CD14-positive monocyte (primary cell): ENCODE measurements around the gene RIMBP2. TPM values are rescaled to one million over a fixed set of nuclear protein-coding genes. Genes with fewer than 3 reads are reported as not detected.

ENCODE experiments used
- DNase-seq, 3 donors: peaks; one replicate each; pipeline ENCODE4 v3.0.0-alpha.2; 2011 to 2022
- H2AFZ ChIP-seq: 2 replicates; pipeline ENCODE4 v1.6.0; 2012; ENCODE audit warnings: mild to moderate bottlenecking, low read depth, low read length, inconsistent platforms; ENCODE audit not compliant: insufficient read depth, poor library complexity, severe bottlenecking
- H3K27ac ChIP-seq, 2 donors: 1 replicate in 1 of 2; 2 replicates in 1 of 2; pipeline ENCODE4 v1.5.1; 2012 to 2013; ENCODE audit warnings: low read length in 2 of 2, control low read depth in 1 of 2, inconsistent platforms in 1 of 2, low read depth in 1 of 2, mild to moderate bottlenecking in 1 of 2
- H3K27me3 ChIP-seq, 2 donors: one replicate each; pipeline versions ENCODE4 v1.6.0 to v1.6.1; 2011 to 2013; ENCODE audit warnings: low read length in 2 of 2; ENCODE audit not compliant: control insufficient read depth in 2 of 2, insufficient read depth in 2 of 2
- H3K36me3 ChIP-seq, 2 donors: replicated peaks in 1 of 2; 1 replicate in 1 of 2; 2 replicates in 1 of 2; pipeline versions ENCODE4 v1.5.1 to v1.6.1; 2012 to 2013; ENCODE audit warnings: low read length in 2 of 2, control low read depth in 1 of 2, inconsistent platforms in 1 of 2, mild to moderate bottlenecking in 1 of 2; ENCODE audit not compliant: insufficient read depth in 2 of 2, control insufficient read depth in 1 of 2
- H3K4me1 ChIP-seq, 2 donors: 1 replicate in 1 of 2; 2 replicates in 1 of 2; pipeline versions ENCODE4 v1.5.1 to v1.6.1; 2012 to 2013; ENCODE audit warnings: low read length in 2 of 2, control low read depth in 1 of 2, inconsistent platforms in 1 of 2, mild to moderate bottlenecking in 1 of 2, moderate library complexity in 1 of 2; ENCODE audit not compliant: insufficient read depth in 2 of 2, control insufficient read depth in 1 of 2
- H3K4me2 ChIP-seq: replicated peaks from 2 replicates; pipeline ENCODE3; 2012; ENCODE audit warnings: low read length, moderate library complexity, mild to moderate bottlenecking; ENCODE audit not compliant: poor library complexity, severe bottlenecking; ENCODE audit errors: extremely low read depth
- H3K4me3 ChIP-seq, 3 experiments: fragments of 200-600 bp in 1 of 3; sonication (generic) in 1 of 3; replicated peaks in 1 of 3; 1 replicate in 2 of 3; 2 replicates in 1 of 3; pipeline ENCODE4 v1.5.1; 2011 to 2013; ENCODE audit warnings: low read length in 3 of 3, mild to moderate bottlenecking in 3 of 3, control low read depth in 2 of 3, low read depth in 2 of 3, inconsistent platforms in 1 of 3, moderate library complexity in 1 of 3
- H3K79me2 ChIP-seq: 2 replicates; pipeline ENCODE4 v1.6.0; 2012; ENCODE audit warnings: mild to moderate bottlenecking, control low read depth, inconsistent platforms, low read length, moderate library complexity; ENCODE audit not compliant: insufficient read depth
- H3K9ac ChIP-seq: 2 replicates; pipeline ENCODE4 v1.6.0; 2017; ENCODE audit warnings: low read length, mild to moderate bottlenecking; ENCODE audit not compliant: insufficient read depth, poor library complexity, severe bottlenecking
- H3K9me3 ChIP-seq, 2 donors: replicated peaks in 1 of 2; 1 replicate in 1 of 2; 2 replicates in 1 of 2; pipeline versions ENCODE4 v1.5.1 to v1.6.1; 2012 to 2013; ENCODE audit warnings: low read length in 2 of 2, control low read depth in 1 of 2; ENCODE audit not compliant: control insufficient read depth in 1 of 2, insufficient read depth in 1 of 2
- H4K20me1 ChIP-seq: 2 replicates; pipeline ENCODE4 v1.6.0; 2012; ENCODE audit warnings: mild to moderate bottlenecking, low read length, control low read depth, moderate library complexity; ENCODE audit not compliant: insufficient read depth
- H3K27ac Mint-ChIP-seq, 7 donors: one replicate each; pipeline ENCODE4 v1.8.0; 2020; ENCODE audit warnings: mild to moderate bottlenecking in 7 of 7, mixed read lengths in 7 of 7, moderate library complexity in 6 of 7, inconsistent platforms in 2 of 7
- H3K27me3 Mint-ChIP-seq, 3 donors: one replicate each; pipeline ENCODE4 v1.8.0; 2021 to 2022; ENCODE audit warnings: low read depth in 3 of 3, mild to moderate bottlenecking in 3 of 3, mixed read lengths in 3 of 3, moderate library complexity in 3 of 3, inconsistent platforms in 1 of 3
- H3K36me3 Mint-ChIP-seq, 2 donors: one replicate each; pipeline ENCODE4 v1.8.0; 2020; ENCODE audit warnings: mixed read lengths in 2 of 2, inconsistent platforms in 1 of 2, mild to moderate bottlenecking in 1 of 2
- H3K4me1 Mint-ChIP-seq: one replicate; pipeline ENCODE4 v1.8.0; 2020; ENCODE audit warnings: mild to moderate bottlenecking, mixed read lengths
- H3K4me3 Mint-ChIP-seq, 2 donors: one replicate each; pipeline ENCODE4 v1.8.0; 2020; ENCODE audit warnings: mild to moderate bottlenecking in 2 of 2, mixed read lengths in 2 of 2, moderate library complexity in 1 of 2
- H3K9me3 Mint-ChIP-seq, 7 donors: one replicate each; pipeline ENCODE4 v1.8.0; 2020 to 2022; ENCODE audit warnings: mixed read lengths in 7 of 7, mild to moderate bottlenecking in 6 of 7, moderate library complexity in 6 of 7, inconsistent platforms in 2 of 7
- CTCF ChIP-seq: fragments of 200-600 bp; IDR thresholded peaks from one replicate; pipeline ENCODE4 v1.8.0; 2022; ENCODE audit warnings: antibody characterized with exemption, mild to moderate bottlenecking
- WGBS: methylation state at CpG from one replicate; pipeline ENCODE4 v1.1.5; 2013; ENCODE audit warnings: missing lambda C conversion rate; ENCODE audit not compliant: insufficient coverage; 5-methylcytosine and 5-hydroxymethylcytosine counted together
- intact Hi-C, 2 donors: fragments of 100-400 bp; cut with micrococcal nuclease; formaldehyde crosslinking; loops; one replicate each; pipeline versions ENCODE4 v1.15.0 to v1.15.1; 2023
- polyA plus RNA-seq, 3 donors: library from polyadenylated mRNA; depleted of rRNA in 1 of 3; unstranded in 2 of 3; stranded (reverse) in 1 of 3; fragments of 300-500 nt in 2 of 3; fragments of >200 nt in 1 of 3; fragmentation: Illumina TruSeq in 2 of 3; gene quantifications; 1 replicate in 2 of 3; 2 replicates in 1 of 3; pipeline ENCODE4 v1.2.3, GENCODE V29; 2012 to 2021

RIMBP2 gene
- polyA plus RNA-seq, 3 donors: not detected

DNA sequence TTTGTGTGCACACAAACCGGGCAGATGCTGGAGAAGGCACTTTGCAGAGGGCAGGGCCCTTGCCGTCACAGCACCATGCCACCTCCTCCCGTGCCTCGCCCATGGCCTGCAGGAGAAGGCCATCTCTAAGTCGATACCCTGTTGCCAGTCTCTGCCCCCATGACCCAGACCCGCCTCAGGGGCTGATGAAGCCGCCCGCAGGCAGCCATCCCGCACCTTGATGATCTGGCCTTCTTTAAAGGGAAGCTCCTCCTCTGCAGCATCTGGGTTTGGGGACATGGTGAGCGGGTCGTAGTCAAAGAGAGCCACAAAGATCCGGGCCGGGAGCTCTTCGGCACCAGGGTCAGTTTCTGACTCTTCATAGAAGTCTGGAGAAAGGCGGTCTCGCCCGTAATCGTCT lies 302.2 kb downstream of the RIMBP2 start:
- Histone ChIP-seq H3K36me3 (no peaks in the 10 kb centered on the region), H2AFZ (no peak overlapping the region), H3K79me2 (no peaks in the 10 kb centered on the region), H3K27me3 (no peaks in the 10 kb centered on the region), H3K4me1 (no peaks in the 10 kb centered on the region), H3K27ac (no peak overlapping the region), H3K9ac (no peak overlapping the region), H3K4me2 (no peak overlapping the region), H3K4me3 (no peak overlapping the region), H4K20me1 (no peaks in the 10 kb centered on the region), H3K9me3 (no peaks in the 10 kb centered on the region)
- Mint-ChIP-seq H3K36me3 (no peaks in the 10 kb centered on the region), H3K4me3 (no peak overlapping the region), H3K9me3 (no peaks in the 10 kb centered on the region), H3K27ac (no peak overlapping the region), H3K4me1 (no peaks in the 10 kb centered on the region), H3K27me3 (peaks cover 0 to 1% (median 0%) of the 10 kb centered on the region in 3 donors)
- intact Hi-C loops: no loop called here
- 89% methylated on average over 12 of the region's 18 CpGs for WGBS
- TF ChIP-seq CTCF: no peak
- DNase-seq: no peak

DNA sequence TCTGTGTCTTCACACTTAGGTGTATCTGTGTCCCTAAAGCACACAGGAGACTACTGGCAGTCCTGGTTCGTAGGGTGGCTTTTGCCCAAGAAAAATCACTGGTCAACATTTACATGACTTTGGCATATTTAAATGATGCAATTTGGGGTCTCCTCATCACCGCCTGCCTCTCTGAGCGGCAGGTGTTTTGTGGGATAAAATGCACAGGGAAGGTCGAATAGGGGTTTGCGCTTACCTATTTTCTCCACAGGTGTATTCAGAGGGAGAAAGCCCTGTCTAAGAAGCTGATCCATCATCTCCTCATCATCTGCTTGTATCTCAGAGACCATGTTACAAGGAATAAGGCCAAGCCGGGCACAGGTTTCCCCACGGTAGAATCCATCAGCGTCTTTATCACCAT lies 303.7 kb downstream of the RIMBP2 start:
- Histone ChIP-seq H3K4me3 (no peak overlapping the region), H3K4me2 (no peak overlapping the region), H3K36me3 (no peaks in the 10 kb centered on the region), H3K9ac (no peak overlapping the region), H3K79me2 (no peaks in the 10 kb centered on the region), H2AFZ (no peak overlapping the region), H3K27me3 (no peaks in the 10 kb centered on the region), H3K27ac (no peak overlapping the region), H4K20me1 (no peaks in the 10 kb centered on the region), H3K4me1 (no peaks in the 10 kb centered on the region), H3K9me3 (no peaks in the 10 kb centered on the region)
- DNase-seq: no peak
- no CpG with 5 or more reads among the region's 8 CpGs for WGBS
- no peak overlapping the region for H3K4me3 Mint-ChIP-seq
- intact Hi-C loops: no loop called here
- no peak overlapping the region for H3K27ac Mint-ChIP-seq
- H3K27me3 Mint-ChIP-seq: peaks cover 0 to 1% (median under 1%) of the 10 kb centered on the region in 3 donors
- no peak for TF ChIP-seq CTCF
- H3K36me3 Mint-ChIP-seq: no peaks in the 10 kb centered on the region
- no peaks in the 10 kb centered on the region for H3K4me1 Mint-ChIP-seq
- no peaks in the 10 kb centered on the region for H3K9me3 Mint-ChIP-seq
